ENCODE measurements around the gene IFIT5.
"Not testable (repeated sequence)": the region's sequence is repeated elsewhere in the genome, so short reads cannot be mapped to it uniquely, and the experiment has no call there.

Gene IFIT5

DNA sequence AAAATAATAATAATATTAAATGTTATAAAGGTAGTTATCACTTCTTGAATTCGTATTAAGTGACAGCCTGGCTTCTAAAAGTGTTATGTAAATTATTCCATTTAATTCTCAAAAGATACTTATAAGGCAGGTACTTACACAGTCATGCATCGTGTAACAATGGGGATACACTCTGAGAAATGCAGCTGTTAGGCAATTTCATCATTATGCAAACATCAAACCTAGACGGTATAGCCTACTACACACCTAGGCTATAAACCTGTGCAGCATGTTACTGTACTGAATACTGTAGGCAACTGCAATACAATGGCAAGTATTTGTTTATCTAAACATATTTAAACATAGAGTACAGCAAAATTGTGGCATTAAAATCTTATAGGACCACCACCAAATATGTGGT, 20.5 kb upstream of the IFIT5 start:
- DNase-seq (ENCODE audit: low read depth): peak; percentile 30

DNA sequence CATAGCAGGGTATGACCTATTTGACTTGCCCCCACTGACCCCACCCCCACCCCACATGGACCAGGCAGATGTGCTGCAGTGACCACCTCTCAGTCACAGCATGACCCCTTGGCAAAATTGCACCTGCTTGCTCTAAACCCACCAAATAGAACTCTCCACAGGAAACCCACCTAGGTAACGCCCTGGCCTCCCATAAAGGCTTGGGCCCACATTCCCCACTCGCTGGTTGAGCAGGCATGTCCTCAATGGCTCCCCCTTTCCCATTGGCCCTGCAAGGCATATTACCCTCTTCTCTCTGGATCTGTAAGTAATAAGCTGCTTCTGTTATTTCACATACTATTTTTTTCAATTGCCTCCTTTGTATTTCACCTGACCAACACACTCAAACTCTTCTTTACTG, 19.2 kb upstream of the IFIT5 start:
- DNase-seq (ENCODE audit: low read depth): no peak

DNA sequence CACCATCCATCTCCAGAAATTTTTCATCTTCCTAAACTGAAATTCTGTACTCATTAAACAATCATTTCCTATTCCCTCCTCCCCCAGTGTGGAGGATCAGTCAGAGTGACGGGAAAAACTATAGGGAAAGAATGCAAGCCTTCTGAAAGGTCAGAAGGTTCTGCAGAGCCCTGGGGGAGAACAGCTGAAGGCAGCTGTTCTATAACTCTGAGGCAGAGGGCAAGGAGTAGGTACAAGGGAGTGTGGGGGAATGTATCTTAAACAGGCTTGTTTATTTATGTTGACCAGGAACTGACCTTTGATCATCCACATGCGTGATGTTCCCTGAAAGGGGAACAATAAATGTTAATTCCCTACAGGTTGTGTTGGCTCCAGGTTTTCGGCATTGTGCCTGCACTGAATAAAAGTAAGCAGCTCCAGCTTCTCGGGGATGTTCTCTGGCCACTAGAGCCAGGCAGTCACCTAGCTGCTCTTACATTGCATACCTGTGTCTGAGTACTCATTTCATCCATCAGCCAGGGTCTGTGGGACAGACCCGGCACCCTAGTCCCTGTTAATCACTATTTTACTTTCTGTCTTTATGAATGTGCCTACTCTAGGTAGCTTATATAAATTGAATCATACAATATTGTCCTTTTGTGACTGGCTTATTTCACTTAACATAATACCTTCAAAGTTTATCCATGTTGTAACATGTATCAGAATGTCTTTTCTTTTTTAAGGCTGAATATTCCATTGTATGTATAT, 16.2 kb upstream of the IFIT5 start:
- peak; percentile 36 for DNase-seq (ENCODE audit: low read depth)

DNA sequence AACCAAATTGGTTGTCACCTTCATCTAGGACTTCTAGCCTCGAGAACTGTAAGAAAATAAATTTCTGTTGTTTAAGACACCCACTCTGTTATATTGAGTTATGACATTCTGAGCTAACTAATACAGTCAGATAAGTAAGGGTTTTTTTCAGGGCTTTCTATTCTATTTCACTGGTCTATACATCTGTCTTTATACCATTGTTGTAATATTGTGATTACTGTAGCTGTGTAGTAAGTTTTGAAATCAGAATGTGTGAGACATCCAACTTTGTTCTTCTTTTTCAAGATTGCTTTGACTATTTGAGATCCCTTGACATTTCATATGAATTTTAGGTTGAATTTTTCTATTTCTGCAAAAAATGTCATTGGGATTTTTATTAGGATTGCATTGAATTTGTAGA, 14.4 kb upstream of the IFIT5 start:
- no peak for DNase-seq (ENCODE audit: low read depth)

GRCh38 chr10:89403043-89403442, 11.3 kb upstream of the IFIT5 start:
- no peak for DNase-seq (ENCODE audit: low read depth)

DNA sequence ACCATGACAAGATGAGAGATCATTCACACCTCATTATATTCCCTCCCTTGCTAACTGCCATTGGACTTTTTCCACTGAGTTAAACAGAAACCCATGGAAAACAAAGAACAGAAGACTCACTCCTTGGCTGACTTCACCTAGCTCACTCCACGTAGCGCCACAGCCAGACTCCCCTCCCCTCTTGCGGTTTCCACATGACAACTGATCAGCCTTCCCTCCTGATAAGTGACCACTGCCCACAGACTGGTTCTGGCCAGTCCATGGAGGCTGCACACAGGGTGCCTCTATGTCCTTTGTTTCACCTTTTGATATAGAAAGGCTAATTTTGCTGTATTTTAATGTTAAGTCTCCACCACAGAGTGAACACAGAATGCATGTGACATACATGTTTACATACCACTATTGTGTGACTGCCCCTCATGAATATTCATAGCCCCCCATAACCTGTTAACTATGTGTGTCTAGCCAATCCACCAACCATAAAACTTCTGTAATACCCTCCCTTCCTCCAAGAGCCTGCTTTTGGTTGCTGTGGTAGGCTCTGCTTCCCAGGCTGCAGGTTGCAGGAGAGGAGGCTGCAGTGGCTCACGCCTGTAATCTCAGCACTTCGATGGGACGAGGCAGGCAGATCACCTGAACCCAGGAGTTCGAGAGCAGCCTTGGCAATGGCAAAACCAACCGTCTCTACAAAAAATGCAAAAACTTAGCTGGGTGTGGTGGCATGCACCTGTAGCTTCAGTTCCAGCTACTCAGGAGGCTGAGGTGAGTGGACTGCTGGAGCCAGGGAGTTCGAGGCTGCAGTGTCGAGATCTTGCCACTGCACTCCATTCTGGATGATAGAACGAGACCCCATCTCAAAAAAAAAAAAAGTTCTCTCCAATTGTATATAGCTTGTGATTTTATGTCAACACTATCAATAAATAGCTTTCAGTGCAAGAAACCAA, 10.0 kb upstream of the IFIT5 start:
- DNase-seq (ENCODE audit: low read depth): peak; percentile 48

GRCh38 chr10:89406178-89406577, 8.2 kb upstream of the IFIT5 start:
- not testable (repeated sequence) for DNase-seq (ENCODE audit: low read depth)

- DNase-seq (ENCODE audit: low read depth): not testable (repeated sequence)
Measured at GRCh38 chr10:89407792-89408191, 6.6 kb upstream of the IFIT5 start.

DNA sequence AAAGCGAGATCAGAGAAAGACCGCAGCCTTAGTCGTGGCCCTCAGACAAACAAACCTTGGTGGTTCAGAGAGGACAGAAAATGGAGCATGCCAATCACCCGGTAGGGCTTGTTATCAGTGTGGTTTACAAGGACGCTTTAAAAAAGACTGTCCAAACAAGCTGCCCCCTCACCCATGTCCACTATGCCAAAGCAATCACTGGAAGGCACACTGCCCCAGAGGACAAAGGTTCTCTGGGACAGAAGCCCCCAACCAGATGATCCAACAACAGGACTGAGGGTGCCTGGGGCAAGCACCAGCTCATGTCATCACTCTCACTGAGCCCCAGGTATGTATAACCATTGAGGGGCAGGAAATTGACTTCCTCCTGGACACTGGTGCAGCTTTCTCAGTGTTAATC, 5.1 kb upstream of the IFIT5 start:
- DNase-seq (ENCODE audit: low read depth): not testable (repeated sequence)

DNA sequence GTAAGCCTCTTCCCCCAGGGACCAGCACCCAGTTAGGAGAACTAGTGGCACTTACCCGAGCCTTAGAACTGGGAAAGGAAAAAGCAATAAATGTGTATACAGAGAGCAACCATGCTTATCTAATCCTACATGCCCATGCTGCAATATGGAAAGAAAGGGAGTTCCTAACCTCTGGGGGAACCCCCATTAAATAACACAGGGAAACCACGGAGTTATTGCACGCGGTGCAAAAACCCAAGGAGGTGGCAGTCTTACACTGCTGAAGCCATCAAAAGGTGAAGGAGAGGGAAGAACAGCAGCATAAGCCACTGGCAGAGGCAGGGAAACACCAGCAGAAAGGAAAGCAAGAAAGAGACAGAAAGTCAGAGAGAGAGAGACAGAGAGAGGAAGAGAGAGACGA, 3.8 kb upstream of the IFIT5 start:
- not testable (repeated sequence) for DNase-seq (ENCODE audit: low read depth)

DNA sequence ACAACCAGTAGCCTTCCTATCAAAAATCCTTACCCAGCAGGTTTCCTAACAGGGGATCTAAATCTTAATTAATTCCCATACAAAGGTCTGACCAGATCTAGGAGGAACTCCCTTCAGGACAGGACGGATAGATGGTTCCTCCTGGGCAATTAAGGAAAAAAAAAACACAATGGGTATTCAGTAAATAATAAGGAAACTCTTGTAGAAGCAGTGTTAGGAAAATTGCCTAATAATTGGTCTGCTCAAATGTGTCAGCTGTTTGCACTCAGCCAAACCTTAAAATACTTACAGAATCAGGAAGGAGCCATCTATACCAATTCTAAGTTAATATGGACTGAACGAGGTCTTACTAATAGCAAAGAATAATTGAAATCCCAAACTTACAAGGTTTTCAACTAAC, 3.2 kb upstream of the IFIT5 start:
- DNase-seq (ENCODE audit: low read depth): not testable (repeated sequence)

DNA sequence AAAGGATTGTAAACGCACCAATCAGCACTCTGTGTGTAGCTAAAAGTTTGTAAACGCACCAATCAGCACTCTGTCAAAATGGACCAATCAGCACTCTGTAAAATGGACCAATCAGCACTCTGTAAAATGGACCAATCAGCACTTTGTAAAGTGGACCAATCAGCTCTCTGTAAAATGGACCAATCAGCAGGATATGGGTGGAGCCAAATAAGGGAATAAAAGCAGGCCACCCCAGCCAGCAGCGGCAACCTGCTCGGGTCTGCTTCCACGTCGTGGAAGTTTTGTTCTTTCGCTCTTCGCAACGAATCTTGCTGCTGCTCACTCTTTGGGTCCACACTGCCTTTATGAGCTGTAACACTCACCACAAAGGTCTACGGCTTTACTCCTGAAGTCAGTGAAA, 2.1 kb upstream of the IFIT5 start:
- not testable (repeated sequence) for DNase-seq (ENCODE audit: low read depth)

GRCh38 chr10:89413398-89413912, 913 bp upstream of the IFIT5 start:
- DNase-seq (ENCODE audit: low read depth): no peak

- DNase-seq (ENCODE audit: low read depth): no peak
Measured at GRCh38 chr10:89414879-89415821, 782 bp downstream of the IFIT5 start.

DNA sequence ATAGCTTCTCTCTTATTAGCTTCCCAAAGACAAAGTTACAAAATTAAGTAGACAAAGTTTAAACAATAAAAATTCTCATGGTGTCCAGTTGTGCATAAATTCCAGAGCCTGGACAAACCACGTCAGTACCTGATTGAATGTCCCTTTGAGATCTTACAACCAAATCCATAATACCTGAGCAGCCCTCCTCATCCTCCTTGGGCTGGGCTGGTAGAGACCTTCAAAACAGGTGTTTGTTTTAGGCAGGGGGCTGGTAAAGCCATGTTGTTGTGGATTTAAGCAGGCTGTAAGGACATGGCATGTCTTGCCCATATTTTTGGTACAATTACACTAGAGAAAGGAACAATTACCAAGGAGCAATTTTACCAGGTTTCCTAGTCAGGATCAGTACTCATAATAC, 2.1 kb downstream of the IFIT5 start:
- DNase-seq (ENCODE audit: low read depth): no peak

GRCh38 chr10:89419548-89419947, 5.2 kb downstream of the IFIT5 start:
- peak; percentile 34 for DNase-seq (ENCODE audit: low read depth)

DNA sequence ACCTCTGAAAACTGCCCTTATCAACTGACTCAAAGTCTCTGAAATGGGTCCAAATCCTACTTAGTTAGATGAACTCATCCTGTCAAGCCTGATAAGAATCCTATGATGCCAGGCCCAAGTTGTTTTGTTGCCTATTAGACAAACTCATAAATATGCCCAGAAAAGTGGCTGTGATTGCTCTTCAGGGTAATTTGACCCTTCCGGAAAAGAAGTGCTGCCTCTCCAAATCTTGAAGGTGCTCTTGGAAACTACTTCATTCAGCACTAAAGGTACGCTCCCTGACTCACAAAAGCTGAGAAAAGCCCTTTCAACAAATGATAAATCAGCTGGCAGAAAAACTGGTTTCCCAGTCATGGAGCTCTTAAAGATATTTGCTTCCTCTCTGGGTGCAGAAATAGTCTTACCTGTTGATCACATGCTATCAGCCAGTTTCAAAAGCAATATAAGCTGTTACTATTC, 6.7 kb downstream of the IFIT5 start:
- no peak for DNase-seq (ENCODE audit: low read depth)

DNA sequence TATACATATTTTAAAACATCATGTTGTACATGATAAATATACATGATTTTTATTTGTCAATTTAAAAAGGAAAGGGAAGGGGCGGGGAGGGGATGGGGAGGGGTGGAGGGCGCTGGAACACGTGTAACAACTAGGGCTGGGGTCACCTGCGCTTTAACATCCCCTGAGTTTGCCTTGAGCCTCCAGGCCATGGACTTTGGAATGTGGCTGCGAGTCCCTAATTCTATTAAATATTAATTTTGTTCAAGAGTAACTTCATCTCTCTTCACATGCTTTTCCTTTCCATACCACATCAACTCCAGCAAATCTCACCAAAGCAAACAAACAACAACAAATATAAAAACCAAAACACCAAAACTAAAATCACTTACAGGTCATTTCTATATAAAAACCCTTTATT, 10.6 kb downstream of the IFIT5 start:
- DNase-seq (ENCODE audit: low read depth): no peak

DNA sequence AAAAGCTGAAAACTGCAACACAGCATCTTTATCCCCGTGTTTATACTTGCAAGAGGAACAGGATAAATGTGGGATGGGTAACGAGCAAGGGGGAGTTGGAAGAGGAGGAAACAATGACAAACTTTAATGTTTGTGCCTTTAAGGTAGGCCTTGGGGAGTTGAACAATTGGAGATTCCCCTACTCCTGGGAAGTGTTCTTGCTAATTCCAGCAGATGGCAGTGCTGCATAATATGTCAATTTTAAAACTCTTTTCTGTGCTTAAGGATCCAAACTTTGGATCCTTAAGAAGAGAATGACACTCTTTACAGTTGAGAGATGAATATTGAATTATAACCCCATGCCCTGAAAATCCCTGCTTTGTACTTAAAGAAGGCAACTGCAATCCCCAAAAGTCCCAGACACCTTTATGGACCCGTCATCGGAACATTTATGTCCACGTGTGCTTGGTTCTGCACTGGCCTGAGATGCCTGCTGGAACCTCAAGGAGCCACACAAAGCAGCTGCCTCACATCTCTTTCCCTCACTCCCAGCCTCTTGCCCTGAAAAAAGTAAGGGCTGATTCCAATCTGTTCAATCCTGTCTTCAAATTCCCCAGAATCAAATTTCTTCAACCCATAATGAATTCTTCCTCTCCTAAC, 12.0 kb downstream of the IFIT5 start:
- DNase-seq (ENCODE audit: low read depth): peak; percentile 62

GRCh38 chr10:89427629-89428028, 13.3 kb downstream of the IFIT5 start:
- DNase-seq (ENCODE audit: low read depth): peak; percentile 68

DNA sequence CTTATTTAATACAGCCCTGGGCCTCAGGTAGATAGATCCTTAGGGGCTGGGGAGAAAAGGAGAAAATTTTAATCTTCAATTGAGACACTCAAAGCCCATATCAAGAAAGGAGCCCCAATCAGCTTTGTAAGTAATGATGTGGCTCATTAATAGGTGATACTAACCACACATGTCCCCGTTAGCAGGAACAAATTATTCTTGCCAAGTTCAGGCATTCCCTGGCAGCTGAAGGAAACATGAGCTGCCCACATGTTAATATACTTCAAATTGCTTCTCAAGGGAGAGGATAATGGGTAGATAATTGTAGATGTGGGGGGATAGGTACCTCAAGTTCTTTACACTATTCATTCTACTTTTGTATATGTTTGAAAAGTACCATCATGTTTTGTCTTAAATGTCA, 14.5 kb downstream of the IFIT5 start:
- DNase-seq (ENCODE audit: low read depth): no peak
